Caco-2 (cell line): ENCODE results near the gene MYLK4. TPM values are rescaled to one million over a fixed set of nuclear protein-coding genes. Genes with fewer than 3 reads are reported as not detected.

ENCODE experiments used
- BruUV-seq: library from RNA; stranded (reverse); fragments of 400-500 nt; replicated peaks from 2 replicates; lab custom pipeline; 2021; lab: Mats Ljungman, UMichigan
- CTCF ChIA-PET: fragments of 300-600 bp; sonication (Branson Sonifier 250); formaldehyde crosslinking; loops from one replicate; lab custom pipeline; 2022; ENCODE audit warnings: antibody characterized with exemption; lab: Charles Lee
- POLR2A ChIA-PET: fragments of 300-600 bp; sonication (Branson Sonifier 250); formaldehyde crosslinking; loops from one replicate; lab custom pipeline; 2022; ENCODE audit warnings: antibody characterized with exemption; lab: Charles Lee
- DNase-seq, 2 experiments: peaks; one replicate each; pipeline versions ENCODE4 v3.0.0 to v3.0.0-alpha.2; 2020 to 2022
- H3K27me3 ChIP-seq: replicated peaks from 2 replicates; pipeline ENCODE4 v1.6.0; 2011; ENCODE audit warnings: low read length; ENCODE audit not compliant: control insufficient read depth, insufficient read depth
- H3K36me3 ChIP-seq: 2 replicates; pipeline ENCODE4 v1.5.1; 2011; ENCODE audit warnings: low read length; ENCODE audit not compliant: control insufficient read depth, insufficient read depth
- H3K4me1 ChIP-seq: fragments of 250-450 bp; sonication (Bioruptor Pico); 2 replicates; pipeline ENCODE4 v1.5.1; 2020; ENCODE audit warnings: mild to moderate bottlenecking
- H3K4me3 ChIP-seq: 2 replicates; pipeline ENCODE4 v1.5.1; 2011; ENCODE audit warnings: low read depth, mild to moderate bottlenecking, control low read depth, low read length
- H3K9me3 ChIP-seq: fragments of 250-450 bp; sonication (Bioruptor Pico); 2 replicates; pipeline ENCODE4 v1.5.1; 2020; ENCODE audit warnings: mild to moderate bottlenecking, moderate library complexity
- H3K27ac Mint-ChIP-seq: one replicate; pipeline ENCODE4 v1.8.0; 2022; ENCODE audit warnings: mixed read lengths; ENCODE audit not compliant: unreplicated experiment
- H3K27me3 Mint-ChIP-seq: one replicate; pipeline ENCODE4 v1.8.0; 2022; ENCODE audit warnings: mixed read lengths; ENCODE audit not compliant: insufficient read depth, unreplicated experiment
- H3K36me3 Mint-ChIP-seq: one replicate; pipeline ENCODE4 v1.8.0; 2022; ENCODE audit warnings: mild to moderate bottlenecking, mixed read lengths; ENCODE audit not compliant: insufficient read depth, unreplicated experiment
- H3K4me1 Mint-ChIP-seq: one replicate; pipeline ENCODE4 v1.8.0; 2022; ENCODE audit warnings: low read depth, mixed read lengths; ENCODE audit not compliant: unreplicated experiment
- H3K4me3 Mint-ChIP-seq: one replicate; pipeline ENCODE4 v1.8.0; 2022; ENCODE audit warnings: mild to moderate bottlenecking, moderate library complexity, mixed read lengths; ENCODE audit not compliant: unreplicated experiment
- H3K9me3 Mint-ChIP-seq: one replicate; pipeline ENCODE4 v1.8.0; 2022; ENCODE audit warnings: mixed read lengths; ENCODE audit not compliant: unreplicated experiment
- intact Hi-C: fragments of 100-400 bp; cut with micrococcal nuclease; formaldehyde crosslinking; loops from one replicate; pipeline ENCODE4 v1.10.0; 2022; ENCODE audit not compliant: unreplicated experiment
- total RNA-seq: library from RNA; stranded (reverse); gene quantifications from 2 replicates; pipeline ENCODE4 v1.2.3, GENCODE V29; 2022
- TF ChIP-seq, protein P1 (sequence below), 2 experiments: fragments of 200-600 bp in 1 of 2; IDR thresholded peaks; 1 replicate in 1 of 2; 2 replicates in 1 of 2; pipeline versions ENCODE4 v1.5.1 to v1.8.0; 2011 to 2022; ENCODE audit warnings: antibody characterized with exemption in 1 of 2, control low read depth in 1 of 2, inconsistent platforms in 1 of 2, low read depth in 1 of 2, low read length in 1 of 2, mild to moderate bottlenecking in 1 of 2, moderate library complexity in 1 of 2; ENCODE audit not compliant: insufficient read depth in 1 of 2, severe bottlenecking in 1 of 2, unreplicated experiment in 1 of 2

Gene MYLK4
- total RNA-seq, 1 experiment from 2014 or later, result 0.75 TPM

- H3K9me3 Mint-ChIP-seq, result peaks cover 16% of the 10 kb centered on the region
- CTCF ChIA-PET, result no interaction called here
- TF ChIP-seq, protein P1, sequence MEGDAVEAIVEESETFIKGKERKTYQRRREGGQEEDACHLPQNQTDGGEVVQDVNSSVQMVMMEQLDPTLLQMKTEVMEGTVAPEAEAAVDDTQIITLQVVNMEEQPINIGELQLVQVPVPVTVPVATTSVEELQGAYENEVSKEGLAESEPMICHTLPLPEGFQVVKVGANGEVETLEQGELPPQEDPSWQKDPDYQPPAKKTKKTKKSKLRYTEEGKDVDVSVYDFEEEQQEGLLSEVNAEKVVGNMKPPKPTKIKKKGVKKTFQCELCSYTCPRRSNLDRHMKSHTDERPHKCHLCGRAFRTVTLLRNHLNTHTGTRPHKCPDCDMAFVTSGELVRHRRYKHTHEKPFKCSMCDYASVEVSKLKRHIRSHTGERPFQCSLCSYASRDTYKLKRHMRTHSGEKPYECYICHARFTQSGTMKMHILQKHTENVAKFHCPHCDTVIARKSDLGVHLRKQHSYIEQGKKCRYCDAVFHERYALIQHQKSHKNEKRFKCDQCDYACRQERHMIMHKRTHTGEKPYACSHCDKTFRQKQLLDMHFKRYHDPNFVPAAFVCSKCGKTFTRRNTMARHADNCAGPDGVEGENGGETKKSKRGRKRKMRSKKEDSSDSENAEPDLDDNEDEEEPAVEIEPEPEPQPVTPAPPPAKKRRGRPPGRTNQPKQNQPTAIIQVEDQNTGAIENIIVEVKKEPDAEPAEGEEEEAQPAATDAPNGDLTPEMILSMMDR (IDR thresholded peaks at IDR 0.05; ENCODE audit: insufficient read depth in 1 of 2, low read depth in 1 of 2, low read length in 1 of 2, severe bottlenecking in 1 of 2, unreplicated experiment in 1 of 2), result no peak
Measured at GRCh38 chr6:2708456-2708855, 42.3 kb downstream of the MYLK4 start.

DNA sequence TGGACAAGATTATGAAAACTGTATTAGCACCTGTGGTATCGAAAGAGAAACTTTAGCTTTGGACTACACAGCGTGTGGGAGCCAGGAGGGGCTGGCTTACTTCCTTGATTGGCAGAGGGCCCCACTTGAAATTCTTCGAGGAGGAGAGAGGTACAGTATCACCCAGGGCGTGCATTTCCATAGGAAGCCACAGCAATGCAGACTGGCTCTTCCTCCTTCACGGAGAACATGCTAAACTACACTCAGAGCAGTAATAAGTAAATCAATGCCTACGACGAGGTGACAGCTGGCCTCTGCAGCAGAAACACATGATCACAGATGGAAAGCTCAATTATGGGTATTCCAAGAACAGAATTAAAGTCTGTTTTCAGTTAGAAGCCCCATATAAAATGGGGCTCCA lies 44.2 kb downstream of the MYLK4 start:
- TF ChIP-seq, protein P1 (IDR thresholded peaks at IDR 0.05; ENCODE audit: insufficient read depth in 1 of 2, low read depth in 1 of 2, low read length in 1 of 2, severe bottlenecking in 1 of 2, unreplicated experiment in 1 of 2), result no peak
- CTCF ChIA-PET, result interaction anchor here (0.6 kb wide), 1 partner anchor 1305 kb away, joined by 3 read pairs; no protein-coding TSS in a partner anchor
- no peaks in the 10 kb centered on the region for H3K27me3 ChIP-seq
- Mint-ChIP-seq H3K4me3 (no peak overlapping the region), H3K27ac (no peak overlapping the region), H3K36me3 (no peaks in the 10 kb centered on the region), H3K27me3 (no peaks in the 10 kb centered on the region), H3K9me3 (peaks cover 16% of the 10 kb centered on the region), H3K4me1 (no peaks in the 10 kb centered on the region)
- intact Hi-C loops, result no loop called here
- BruUV-seq, result no TSS peak
- POLR2A ChIA-PET, result no interaction called here
- DNase-seq, result no peak
- no peak overlapping the region for H3K4me3 ChIP-seq
- no peaks in the 10 kb centered on the region for H3K4me1 ChIP-seq
- peaks cover 12% of the 10 kb centered on the region; the same call in 1 of the 2 replicates for H3K9me3 ChIP-seq
- no peaks in the 10 kb centered on the region for H3K36me3 ChIP-seq

More at GRCh38 chr6:2708456-2708855, 42.3 kb downstream of the MYLK4 start:
- no peak for DNase-seq
- H3K4me3 Mint-ChIP-seq, result no peak overlapping the region
- no peaks in the 10 kb centered on the region for H3K36me3 Mint-ChIP-seq
- Histone ChIP-seq H3K9me3 (peaks cover 12% of the 10 kb centered on the region; the same call in 1 of the 2 replicates), H3K4me1 (no peaks in the 10 kb centered on the region), H3K27me3 (no peaks in the 10 kb centered on the region), H3K4me3 (no peak overlapping the region), H3K36me3 (no peaks in the 10 kb centered on the region)
- no peaks in the 10 kb centered on the region for H3K4me1 Mint-ChIP-seq
- H3K27ac Mint-ChIP-seq, result no peak overlapping the region
- POLR2A ChIA-PET, result no interaction called here
- BruUV-seq, result no TSS peak
- intact Hi-C loops, result no loop called here
- no peaks in the 10 kb centered on the region for H3K27me3 Mint-ChIP-seq

DNA sequence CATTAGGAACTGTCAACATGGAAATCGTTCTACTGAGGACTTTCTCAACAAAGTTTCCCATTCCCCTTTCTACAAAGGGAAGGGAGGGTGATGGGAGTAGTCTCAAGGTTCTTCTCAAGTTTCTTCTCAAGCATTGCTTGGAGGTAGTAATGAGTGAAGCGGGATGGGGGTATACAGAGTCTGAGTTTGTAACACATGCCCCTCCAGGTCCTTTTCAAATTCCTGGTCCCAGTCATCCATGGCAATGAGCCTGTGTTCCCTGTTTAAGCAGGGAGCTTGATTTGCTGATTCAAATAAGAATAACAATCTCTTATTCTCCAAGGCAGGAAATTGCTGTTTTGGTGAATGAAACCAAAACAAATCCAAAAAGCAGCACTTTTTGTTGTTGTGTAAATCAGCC lies 45.5 kb downstream of the MYLK4 start:
- CTCF ChIA-PET, result no interaction called here

More for the DNA sequence above, 45.5 kb downstream of the MYLK4 start:
- no TSS peak for BruUV-seq
- POLR2A ChIA-PET, result interaction anchor here (0.6 kb wide), 1 partner anchor 137 kb away, joined by 3 read pairs; the partner anchor contains the start of gene SERPINB1
- DNase-seq, result no peak
- no peak overlapping the region for H3K4me3 Mint-ChIP-seq
- TF ChIP-seq, protein P1 (IDR thresholded peaks at IDR 0.05; ENCODE audit: insufficient read depth in 1 of 2, low read depth in 1 of 2, low read length in 1 of 2, severe bottlenecking in 1 of 2, unreplicated experiment in 1 of 2), result no peak
- H3K4me1 ChIP-seq, result 0 out of 2 replicates have a peak, but pooled peaks cover 3% of the 10 kb centered on the region
- H3K27me3 ChIP-seq, result no peaks in the 10 kb centered on the region
- H3K9me3 Mint-ChIP-seq, result peaks cover 7% of the 10 kb centered on the region
- H3K4me1 Mint-ChIP-seq, result no peaks in the 10 kb centered on the region
- peaks cover 4% of the 10 kb centered on the region; the same call in 1 of the 2 replicates for H3K9me3 ChIP-seq
- no peaks in the 10 kb centered on the region for H3K36me3 Mint-ChIP-seq
- intact Hi-C loops, result no loop called here
- H3K4me3 ChIP-seq, result no peak overlapping the region
- no peak overlapping the region for H3K27ac Mint-ChIP-seq
- H3K27me3 Mint-ChIP-seq, result no peaks in the 10 kb centered on the region
- H3K36me3 ChIP-seq, result no peaks in the 10 kb centered on the region
